Stimulated activated effector memory CD8-positive, alpha-beta T cell treated with anti-CD3 and anti-CD28 coated beads, Interleukin-12 subunit alpha, Interleukin-12 subunit beta, amount 100 ng/mL, for 72 hours (primary cell): Measurements from ENCODE around the gene PRDM16.

ENCODE experiments used
- ATAC-seq: fragments of 150-1000 bp; cut with Tn5 transposase; 2 replicates; pipeline ENCODE4 v1.10.0; 2021
- DNase-seq, 2 donors: peaks; one replicate each; pipeline ENCODE4 v3.0.0; 2021 to 2022; ENCODE audit warnings: low spot score in 2 of 2
- H3K27ac Mint-ChIP-seq: one replicate; pipeline ENCODE4 v1.8.0; 2022; ENCODE audit warnings: mild to moderate bottlenecking, mixed read lengths
- H3K36me3 Mint-ChIP-seq: one replicate; pipeline ENCODE4 v1.8.0; 2022; ENCODE audit warnings: mild to moderate bottlenecking, mixed read lengths
- H3K4me1 Mint-ChIP-seq: one replicate; pipeline ENCODE4 v1.8.0; 2022; ENCODE audit warnings: mixed read lengths
- H3K4me3 Mint-ChIP-seq: one replicate; pipeline ENCODE4 v1.8.0; 2022; ENCODE audit warnings: mild to moderate bottlenecking, mixed read lengths
- H3K9me3 Mint-ChIP-seq: one replicate; pipeline ENCODE4 v1.8.0; 2022; ENCODE audit warnings: mixed read lengths

Gene PRDM16

DNA sequence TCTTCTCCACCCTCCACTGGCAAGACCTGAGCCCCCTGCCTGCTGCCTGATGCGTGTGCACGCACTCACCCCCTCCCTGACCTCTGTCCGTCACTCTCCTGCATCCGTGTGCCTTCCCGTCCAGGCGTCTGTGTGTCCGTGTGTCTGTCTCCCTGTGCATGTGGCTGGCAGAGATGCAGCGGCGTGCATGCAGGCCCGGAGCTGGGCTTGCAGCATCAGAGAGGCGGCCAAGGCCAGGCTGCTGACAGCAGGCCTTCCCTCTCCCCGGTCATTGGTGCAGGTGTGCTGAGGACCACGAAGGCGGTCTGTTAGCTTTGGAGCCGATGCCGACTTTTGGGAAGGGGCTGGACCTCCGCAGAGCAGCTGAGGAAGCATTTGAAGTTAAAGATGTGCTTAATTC lies 362.7 kb downstream of the PRDM16 start:
- Mint-ChIP-seq H3K36me3 (peaks cover 5% of the 10 kb centered on the region), H3K4me1 (no peaks in the 10 kb centered on the region), H3K9me3 (no peaks in the 10 kb centered on the region), H3K4me3 (no peak overlapping the region), H3K27ac (no peak overlapping the region)
- DNase-seq (no peak), ATAC-seq (no peak)

- H3K36me3 Mint-ChIP-seq = peaks cover 5% of the 10 kb centered on the region
- ATAC-seq (no peak), DNase-seq (no peak)
- H3K4me1 Mint-ChIP-seq = no peaks in the 10 kb centered on the region
- no peak overlapping the region for H3K27ac Mint-ChIP-seq
- no peak overlapping the region for H3K4me3 Mint-ChIP-seq
- H3K9me3 Mint-ChIP-seq = no peaks in the 10 kb centered on the region
These were observed 363.3 kb downstream of the PRDM16 start for GRCh38 chr1:3432306-3432705.

DNA sequence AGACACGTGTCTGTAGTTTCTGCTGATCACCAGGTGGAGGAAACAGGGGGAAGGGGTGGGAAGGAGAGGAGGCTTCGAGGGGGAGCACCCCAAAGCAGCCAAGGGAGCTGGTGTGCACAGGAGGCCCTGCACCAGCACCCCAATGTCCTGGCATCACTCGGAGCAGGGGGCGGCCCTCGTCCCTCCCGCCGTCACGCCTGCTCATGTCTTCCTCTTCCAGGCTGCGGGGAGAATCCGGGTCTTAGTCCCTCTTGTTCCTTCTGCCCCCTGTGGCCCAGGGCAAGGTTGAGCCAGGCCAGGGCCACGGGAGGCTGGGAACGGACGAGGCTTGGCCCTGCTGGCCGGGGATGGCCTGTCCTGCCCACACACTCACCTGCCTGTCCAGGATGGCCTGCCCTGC lies 364.1 kb downstream of the PRDM16 start:
- H3K4me3 Mint-ChIP-seq = no peak overlapping the region
- no peak for DNase-seq
- no peaks in the 10 kb centered on the region for H3K4me1 Mint-ChIP-seq
- peaks cover 5% of the 10 kb centered on the region for H3K36me3 Mint-ChIP-seq
- ATAC-seq = no peak
- no peak overlapping the region for H3K27ac Mint-ChIP-seq
- H3K9me3 Mint-ChIP-seq = no peaks in the 10 kb centered on the region

DNA sequence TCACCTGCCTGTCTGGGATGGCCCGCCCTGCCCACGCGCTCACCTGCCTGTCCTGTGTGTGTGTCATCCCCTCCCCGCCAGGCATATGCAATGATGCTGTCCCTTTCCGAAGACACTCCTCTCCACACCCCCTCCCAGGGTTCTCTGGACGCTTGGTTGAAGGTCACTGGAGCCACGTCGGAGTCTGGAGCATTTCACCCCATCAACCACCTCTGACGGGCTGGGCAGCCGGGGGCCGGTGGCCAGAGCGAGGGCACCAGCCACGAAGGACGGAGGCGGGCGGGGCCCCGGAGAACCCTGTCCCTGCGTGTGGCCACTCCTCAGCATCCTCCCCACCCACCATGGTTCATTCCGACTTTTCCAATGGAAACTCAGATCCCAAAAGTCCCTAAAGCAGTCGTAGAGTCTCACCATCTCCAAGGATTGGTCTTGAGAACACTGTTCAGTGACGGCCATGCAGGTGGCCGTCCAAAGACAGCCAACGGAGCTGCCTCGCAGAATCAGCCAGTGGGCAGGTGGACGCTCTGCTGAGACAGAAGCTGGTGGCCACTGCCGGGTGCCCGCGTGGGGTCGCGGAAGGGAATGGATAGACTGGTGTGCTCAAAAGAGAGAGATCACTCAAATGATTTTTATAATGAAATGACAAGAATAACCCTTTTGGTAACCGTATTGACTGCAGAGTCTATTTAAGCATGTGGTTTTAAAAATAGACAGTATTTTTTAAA lies 364.8 kb downstream of the PRDM16 start:
- H3K36me3 Mint-ChIP-seq = peaks cover 5% of the 10 kb centered on the region
- H3K4me1 Mint-ChIP-seq = no peaks in the 10 kb centered on the region
- H3K4me3 Mint-ChIP-seq = no peak overlapping the region
- no peaks in the 10 kb centered on the region for H3K9me3 Mint-ChIP-seq
- ATAC-seq = no peak
- no peak overlapping the region for H3K27ac Mint-ChIP-seq
- DNase-seq = no peak

- ATAC-seq = no peak
- Mint-ChIP-seq H3K9me3 (no peaks in the 10 kb centered on the region), H3K4me3 (no peak overlapping the region), H3K27ac (no peak overlapping the region), H3K4me1 (no peaks in the 10 kb centered on the region), H3K36me3 (peaks cover 5% of the 10 kb centered on the region)
- DNase-seq = no peak
These were observed 365.6 kb downstream of the PRDM16 start for GRCh38 chr1:3434406-3435110.

- no peaks in the 10 kb centered on the region for H3K9me3 Mint-ChIP-seq
- no peaks in the 10 kb centered on the region for H3K4me1 Mint-ChIP-seq
- H3K36me3 Mint-ChIP-seq = peaks cover 5% of the 10 kb centered on the region
- DNase-seq = no peak
- no peak for ATAC-seq
- no peak overlapping the region for H3K27ac Mint-ChIP-seq
- H3K4me3 Mint-ChIP-seq = no peak overlapping the region
These were observed 366.7 kb downstream of the PRDM16 start for GRCh38 chr1:3435666-3436065.

- Mint-ChIP-seq H3K4me3 (no peak overlapping the region), H3K9me3 (no peaks in the 10 kb centered on the region)
- ATAC-seq = no peak
These were observed 367.4 kb downstream of the PRDM16 start for GRCh38 chr1:3436451-3436850.

GRCh38 chr1:3436901-3437300 lies 367.9 kb downstream of the PRDM16 start:
- H3K4me1 Mint-ChIP-seq = no peaks in the 10 kb centered on the region
- no peak for DNase-seq
- no peak overlapping the region for H3K4me3 Mint-ChIP-seq
- no peaks in the 10 kb centered on the region for H3K36me3 Mint-ChIP-seq
- no peaks in the 10 kb centered on the region for H3K9me3 Mint-ChIP-seq
- no peak for ATAC-seq
- no peak overlapping the region for H3K27ac Mint-ChIP-seq

More at GRCh38 chr1:3436451-3436850, 367.4 kb downstream of the PRDM16 start:
- H3K36me3 Mint-ChIP-seq = peaks cover 4% of the 10 kb centered on the region
- H3K4me1 Mint-ChIP-seq = no peaks in the 10 kb centered on the region
- no peak for DNase-seq
- H3K27ac Mint-ChIP-seq = no peak overlapping the region

GRCh38 chr1:3438661-3439180 lies 369.7 kb downstream of the PRDM16 start:
- ATAC-seq = no peak
- Mint-ChIP-seq H3K4me3 (no peak overlapping the region), H3K9me3 (no peaks in the 10 kb centered on the region), H3K4me1 (no peaks in the 10 kb centered on the region), H3K36me3 (no peaks in the 10 kb centered on the region), H3K27ac (no peak overlapping the region)
- DNase-seq = no peak

GRCh38 chr1:3439346-3440299 lies 370.6 kb downstream of the PRDM16 start:
- DNase-seq = no peak
- H3K9me3 Mint-ChIP-seq = no peaks in the 10 kb centered on the region
- ATAC-seq = no peak

GRCh38 chr1:3440300-3440681 lies 371.3 kb downstream of the PRDM16 start:
- DNase-seq (no peak), ATAC-seq (no peak)
- Mint-ChIP-seq H3K9me3 (no peaks in the 10 kb centered on the region), H3K36me3 (no peaks in the 10 kb centered on the region), H3K27ac (no peak overlapping the region), H3K4me3 (no peak overlapping the region), H3K4me1 (no peaks in the 10 kb centered on the region)

More at GRCh38 chr1:3439346-3440299, 370.6 kb downstream of the PRDM16 start:
- H3K4me1 Mint-ChIP-seq = no peaks in the 10 kb centered on the region
- no peaks in the 10 kb centered on the region for H3K36me3 Mint-ChIP-seq
- no peak overlapping the region for H3K4me3 Mint-ChIP-seq
- H3K27ac Mint-ChIP-seq = no peak overlapping the region

GRCh38 chr1:3440711-3441409 lies 371.9 kb downstream of the PRDM16 start:
- no peak overlapping the region for H3K4me3 Mint-ChIP-seq
- no peak overlapping the region for H3K27ac Mint-ChIP-seq
- DNase-seq (no peak), ATAC-seq (no peak)
- H3K4me1 Mint-ChIP-seq = no peaks in the 10 kb centered on the region
- H3K9me3 Mint-ChIP-seq = no peaks in the 10 kb centered on the region
- H3K36me3 Mint-ChIP-seq = no peaks in the 10 kb centered on the region

- ATAC-seq (no peak), DNase-seq (no peak)
- no peaks in the 10 kb centered on the region for H3K4me1 Mint-ChIP-seq
- H3K27ac Mint-ChIP-seq = no peak overlapping the region
- no peaks in the 10 kb centered on the region for H3K36me3 Mint-ChIP-seq
- H3K9me3 Mint-ChIP-seq = no peaks in the 10 kb centered on the region
- H3K4me3 Mint-ChIP-seq = no peak overlapping the region
These were observed 372.4 kb downstream of the PRDM16 start for GRCh38 chr1:3441410-3441847.

- no peaks in the 10 kb centered on the region for H3K4me1 Mint-ChIP-seq
- no peak for DNase-seq
- no peak for ATAC-seq
- H3K36me3 Mint-ChIP-seq = no peaks in the 10 kb centered on the region
- no peaks in the 10 kb centered on the region for H3K9me3 Mint-ChIP-seq
- H3K27ac Mint-ChIP-seq = no peak overlapping the region
- no peak overlapping the region for H3K4me3 Mint-ChIP-seq
These were observed 372.9 kb downstream of the PRDM16 start for GRCh38 chr1:3441880-3442279.

GRCh38 chr1:3442331-3442730 lies 373.3 kb downstream of the PRDM16 start:
- H3K4me3 Mint-ChIP-seq = no peak overlapping the region
- no peaks in the 10 kb centered on the region for H3K36me3 Mint-ChIP-seq
- H3K27ac Mint-ChIP-seq = no peak overlapping the region
- ATAC-seq (no peak), DNase-seq (no peak)
- H3K9me3 Mint-ChIP-seq = no peaks in the 10 kb centered on the region
- H3K4me1 Mint-ChIP-seq = no peaks in the 10 kb centered on the region
